NCI-H146 (cell line): ENCODE data around the gene ICOS.
"Not testable (repeated sequence)": the region's sequence is repeated elsewhere in the genome, so short reads cannot be mapped to it uniquely, and the experiment has no call there.

Experiments used
- DNase-seq: peaks from one replicate; lab custom pipeline; 2025; lab: John Stamatoyannopoulos, UW

ICOS gene

GRCh38 chr2:203973676-203974075 is 37.1 kb downstream of the ICOS start:
- no peak for DNase-seq

- DNase-seq = no peak
Observed at GRCh38 chr2:203975912-203976311, 39.3 kb downstream of the ICOS start.

- DNase-seq = no peak
Observed at GRCh38 chr2:203982276-203982675, 45.7 kb downstream of the ICOS start.

GRCh38 chr2:203983064-203983715 is 46.6 kb downstream of the ICOS start:
- DNase-seq = no peak

GRCh38 chr2:203985978-203986377 is 49.4 kb downstream of the ICOS start:
- not testable (repeated sequence) for DNase-seq

- DNase-seq = no peak
Observed at GRCh38 chr2:203987959-203988358, 51.4 kb downstream of the ICOS start.

GRCh38 chr2:203988500-203989260 is 52.1 kb downstream of the ICOS start:
- DNase-seq = no peak

- DNase-seq = no peak
Observed at GRCh38 chr2:203989521-203989920, 53.0 kb downstream of the ICOS start.

GRCh38 chr2:203992509-203992908 is 55.9 kb downstream of the ICOS start:
- no peak for DNase-seq

- no peak for DNase-seq
Observed at GRCh38 chr2:203993011-203993410, 56.4 kb downstream of the ICOS start.

GRCh38 chr2:203993560-203993959 is 57.0 kb downstream of the ICOS start:
- no peak for DNase-seq

GRCh38 chr2:203994735-203995134 is 58.2 kb downstream of the ICOS start:
- no peak for DNase-seq

GRCh38 chr2:203996692-203997091 is 60.1 kb downstream of the ICOS start:
- no peak for DNase-seq

- no peak for DNase-seq
Observed at GRCh38 chr2:203997481-203997880, 60.9 kb downstream of the ICOS start.

GRCh38 chr2:203997980-203998809 is 61.6 kb downstream of the ICOS start:
- no peak for DNase-seq

GRCh38 chr2:203999835-204000234 is 63.3 kb downstream of the ICOS start:
- no peak for DNase-seq

- DNase-seq = no peak
Observed at GRCh38 chr2:204000446-204000845, 63.9 kb downstream of the ICOS start.

- no peak for DNase-seq
Observed at GRCh38 chr2:204003276-204003990, 66.9 kb downstream of the ICOS start.

- DNase-seq = no peak
Observed at GRCh38 chr2:204004912-204005311, 68.3 kb downstream of the ICOS start.

GRCh38 chr2:204005940-204006721 is 69.6 kb downstream of the ICOS start:
- no peak for DNase-seq

- no peak for DNase-seq
Observed at GRCh38 chr2:204008352-204008751, 71.8 kb downstream of the ICOS start.
